Measurements from ENCODE around the gene HAO1.
"Not testable (repeated sequence)": the region's sequence is repeated elsewhere in the genome, so short reads cannot be mapped to it uniquely, and the experiment has no call there.

The HAO1 gene

GRCh38 chr20:7850775-7851490 is 89.3 kb downstream of the HAO1 start:
- DNase-seq, result no peak

GRCh38 chr20:7849675-7850074 is 90.6 kb downstream of the HAO1 start:
- DNase-seq, result no peak

- no peak for DNase-seq
These were observed 91.9 kb downstream of the HAO1 start for GRCh38 chr20:7848351-7848750.

GRCh38 chr20:7843613-7844012 is 96.6 kb downstream of the HAO1 start:
- no peak for DNase-seq

- DNase-seq, result no peak
These were observed 98.3 kb downstream of the HAO1 start for GRCh38 chr20:7841971-7842310.

GRCh38 chr20:7841291-7841970 is 98.8 kb downstream of the HAO1 start:
- no peak for DNase-seq

GRCh38 chr20:7836076-7836475 is 104.2 kb downstream of the HAO1 start:
- DNase-seq, result no peak

GRCh38 chr20:7834441-7834840 is 105.8 kb downstream of the HAO1 start:
- DNase-seq, result not testable (repeated sequence)
